Epithelial cell of proximal tubule (primary cell): ENCODE results near the gene CFAP54. TPM values are rescaled to one million over a fixed set of nuclear protein-coding genes. Genes with fewer than 3 reads are reported as not detected.

Experiments
- DNase-seq: peaks from one replicate; pipeline ENCODE4 v3.0.0-alpha.2; 2011; ENCODE audit warnings: low read depth
- H3K4me3 ChIP-seq: 2 replicates; pipeline ENCODE4 v1.5.1; 2011; ENCODE audit warnings: low read depth, mild to moderate bottlenecking, low read length
- CTCF ChIP-seq: conservative IDR thresholded peaks from 2 replicates; pipeline ENCODE4 v1.5.1; 2012; ENCODE audit warnings: low read depth, mild to moderate bottlenecking, low read length
- total RNA-seq: library from RNA; depleted of rRNA; stranded (reverse); fragments of >200 nt; gene quantifications from 2 replicates; pipeline ENCODE4 v1.2.3, GENCODE V29; 2015

CFAP54 gene
- total RNA-seq, 1 donor from 2014 or later, result 0.40 TPM

DNA sequence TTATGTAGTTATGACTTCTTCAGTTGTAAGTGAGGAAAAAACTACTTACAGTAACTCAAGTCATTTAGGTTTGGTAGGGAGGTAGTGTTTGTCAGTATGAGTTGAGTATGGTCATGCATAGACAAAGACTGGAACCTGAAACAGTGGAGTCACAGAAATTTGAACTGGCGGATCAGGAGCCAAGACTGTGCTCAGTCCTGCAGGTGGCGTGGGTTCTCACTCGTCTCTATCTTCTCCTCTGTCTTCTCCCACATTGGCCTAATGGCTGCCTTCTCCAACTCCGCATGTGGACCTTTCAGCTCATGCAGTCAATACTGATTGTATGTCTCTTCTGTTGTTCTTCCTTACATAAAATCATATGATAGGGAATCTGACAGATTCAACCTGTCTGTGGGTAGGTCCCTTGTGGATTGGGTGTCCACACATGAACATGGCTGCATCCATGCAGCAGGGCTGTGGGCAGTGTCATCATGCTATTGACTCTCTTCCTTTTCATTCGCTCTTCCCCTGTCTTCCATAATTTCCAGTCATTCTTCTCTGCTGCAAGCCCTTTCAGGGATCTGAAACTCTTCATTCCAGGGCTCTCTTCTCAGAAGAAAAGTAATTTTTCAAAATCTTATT, 338.9 kb downstream of the CFAP54 start:
- H3K4me3 ChIP-seq, result no peak overlapping the region

DNA sequence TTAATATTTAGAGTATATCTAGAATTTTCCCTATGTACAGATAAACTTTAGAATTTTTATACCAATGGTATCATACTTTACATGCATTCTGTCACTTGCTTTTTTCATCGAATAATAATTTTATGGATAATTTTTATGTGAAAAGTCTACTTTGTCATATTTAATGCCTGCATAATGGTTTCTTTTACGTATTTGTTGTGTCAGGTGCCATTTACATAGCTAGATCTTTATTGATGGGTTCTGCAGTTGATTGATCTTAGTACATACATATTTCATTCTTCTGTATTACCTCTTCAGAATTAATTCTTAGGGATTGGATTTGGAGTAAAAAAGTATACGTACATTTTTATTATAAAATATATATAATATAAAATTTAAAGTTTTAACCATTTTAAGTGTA, 340.0 kb downstream of the CFAP54 start:
- DNase-seq, result no peak
- TF ChIP-seq CTCF, result no peak
- no peak overlapping the region for H3K4me3 ChIP-seq

More for the DNA sequence above, 338.9 kb downstream of the CFAP54 start:
- TF ChIP-seq CTCF, result no peak
- no peak for DNase-seq

GRCh38 chr12:96831346-96831745, 342.0 kb downstream of the CFAP54 start:
- H3K4me3 ChIP-seq, result no peak overlapping the region
- TF ChIP-seq CTCF, result no peak
- no peak for DNase-seq

DNA sequence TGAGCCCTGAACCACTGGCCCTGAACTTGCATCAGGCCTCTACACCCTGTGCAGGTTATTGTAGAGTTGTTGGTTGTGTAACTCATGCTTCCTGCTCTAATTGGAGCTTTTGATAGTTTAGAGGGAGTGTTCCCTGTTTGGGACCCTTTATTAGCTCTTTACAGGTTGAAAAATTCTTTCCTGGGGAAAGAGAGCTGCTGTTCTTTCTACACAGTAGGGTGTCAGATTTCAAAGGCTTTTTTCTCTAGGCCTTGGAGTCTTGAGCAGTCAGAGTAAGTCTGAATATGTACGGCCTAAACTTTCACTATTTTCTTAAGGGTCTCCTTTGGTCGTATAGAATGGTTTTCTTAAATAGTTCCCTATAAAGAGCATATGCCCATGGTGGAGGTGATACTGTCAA, 356.9 kb downstream of the CFAP54 start:
- no peak overlapping the region for H3K4me3 ChIP-seq
- TF ChIP-seq CTCF, result no peak
- DNase-seq, result no peak

- no peak overlapping the region for H3K4me3 ChIP-seq
- no peak for DNase-seq
- no peak for TF ChIP-seq CTCF
Observed at GRCh38 chr12:96850676-96851075, 361.3 kb downstream of the CFAP54 start.

DNA sequence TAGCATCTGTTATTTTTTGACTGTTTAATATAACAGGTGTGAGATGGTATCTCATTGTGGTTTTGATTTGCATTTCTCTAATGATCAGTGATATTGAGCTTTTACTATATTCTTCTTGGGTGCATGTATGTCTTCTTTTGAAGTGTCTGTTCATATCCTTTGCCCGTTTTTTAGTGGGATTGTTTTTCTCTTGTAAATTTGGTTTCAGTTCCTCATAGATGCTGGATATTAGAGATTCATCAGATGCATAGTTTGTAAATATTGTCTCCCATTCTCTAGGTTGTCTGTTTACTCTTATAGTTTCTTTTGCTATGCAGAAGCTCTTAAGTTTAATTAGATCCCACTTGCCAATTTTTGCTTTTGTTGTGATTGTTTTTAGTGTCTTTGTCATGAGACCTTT, 368.8 kb downstream of the CFAP54 start:
- no peak for DNase-seq
- no peak for TF ChIP-seq CTCF
- H3K4me3 ChIP-seq, result no peak overlapping the region

- H3K4me3 ChIP-seq, result no peak overlapping the region
- no peak for TF ChIP-seq CTCF
Observed at GRCh38 chr12:96861656-96862055, 372.3 kb downstream of the CFAP54 start.

More at GRCh38 chr12:96861656-96862055, 372.3 kb downstream of the CFAP54 start:
- DNase-seq, result no peak
